Stomach (tissue), 4 donors: ENCODE data around the gene PNLIP.

Experiments
- CTCF ChIP-seq, 7 experiments: fragments of 450-650 bp in 4 of 7; fragments of 200-600 bp in 3 of 7; sonication (generic) in 3 of 7; IDR thresholded peaks; one replicate each; pipeline ENCODE4 v1.5.1; 2016 to 2019; ENCODE audit warnings: antibody characterized with exemption in 7 of 7, control low read depth in 2 of 7, mild to moderate bottlenecking in 1 of 7
- POLR2A ChIP-seq, 4 donors: fragments of 450-650 bp; IDR thresholded peaks; one replicate each; pipeline ENCODE4 v1.6.1; 2016; ENCODE audit warnings: antibody characterized with exemption in 4 of 4, control low read depth in 2 of 4, mild to moderate bottlenecking in 1 of 4, moderate library complexity in 1 of 4
- POLR2AphosphoS5 ChIP-seq, 3 donors: sonication (generic); formaldehyde crosslinking; IDR thresholded peaks; one replicate each; pipeline ENCODE4 v1.6.1; 2016; ENCODE audit warnings: antibody characterized with exemption in 3 of 3

- TF ChIP-seq CTCF (IDR thresholded peaks at IDR 0.05) (no peak), POLR2A (IDR thresholded peaks at IDR 0.05) (no peak), POLR2AphosphoS5 (IDR thresholded peaks at IDR 0.05) (no peak)
Observed at GRCh38 chr10:116593139-116593740, 47.5 kb downstream of the PNLIP start.
